Fibroblast of lung (primary cell): ENCODE data around the gene MXD1. TPM values are rescaled to one million over a fixed set of nuclear protein-coding genes. Genes with fewer than 3 reads are reported as not detected.

Experiments
- DNase-seq, 2 donors: peaks; one replicate each; pipeline versions ENCODE4 v3.0.0 to v3.0.0-alpha.2; 2010; ENCODE audit warnings: low read depth in 2 of 2
- H2AFZ ChIP-seq: 2 replicates; pipeline ENCODE4 v1.5.1; 2012; ENCODE audit warnings: low read length, control low read depth, inconsistent platforms
- H3K27ac ChIP-seq: 2 replicates; pipeline ENCODE4 v1.5.1; 2011; ENCODE audit warnings: low read length, control low read depth; ENCODE audit not compliant: insufficient read depth
- H3K27me3 ChIP-seq: 2 replicates; pipeline ENCODE4 v1.5.1; 2011; ENCODE audit warnings: mild to moderate bottlenecking, low read length; ENCODE audit not compliant: control insufficient read depth, insufficient read depth
- H3K36me3 ChIP-seq: 2 replicates; pipeline ENCODE4 v1.5.1; 2011; ENCODE audit warnings: low read length; ENCODE audit not compliant: control insufficient read depth, insufficient read depth
- H3K4me1 ChIP-seq: 2 replicates; pipeline ENCODE4 v1.5.1; 2011; ENCODE audit warnings: low read length; ENCODE audit not compliant: control insufficient read depth, insufficient read depth; ENCODE audit errors: extremely low read depth
- H3K4me2 ChIP-seq: 2 replicates; pipeline ENCODE4 v1.5.1; 2011; ENCODE audit warnings: low read length, control low read depth; ENCODE audit not compliant: insufficient read depth; ENCODE audit errors: extremely low read depth
- H3K4me3 ChIP-seq, 4 experiments: fragments of 200-600 bp in 1 of 4; sonication (generic) in 1 of 4; replicated peaks in 1 of 4; 2 replicates each; pipeline ENCODE4 v1.5.1; 2011 to 2016; ENCODE audit warnings: low read length in 4 of 4, low read depth in 3 of 4, mild to moderate bottlenecking in 3 of 4, control low read depth in 2 of 4, inconsistent platforms in 1 of 4, mixed read lengths in 1 of 4; ENCODE audit not compliant: insufficient read depth in 1 of 4; ENCODE audit errors: control extremely low read depth in 1 of 4
- H3K79me2 ChIP-seq: 2 replicates; pipeline ENCODE4 v1.5.1; 2012; ENCODE audit warnings: mild to moderate bottlenecking, low read length, inconsistent platforms; ENCODE audit not compliant: control insufficient read depth, insufficient read depth
- H3K9ac ChIP-seq: 2 replicates; pipeline ENCODE4 v1.5.1; 2011; ENCODE audit warnings: mild to moderate bottlenecking, low read length, control low read depth; ENCODE audit not compliant: insufficient read depth
- H3K9me3 ChIP-seq: 2 replicates; pipeline ENCODE4 v1.5.1; 2012; ENCODE audit warnings: low read depth, low read length; ENCODE audit not compliant: control insufficient read depth, insufficient read depth
- H4K20me1 ChIP-seq: 2 replicates; pipeline ENCODE4 v1.5.1; 2011; ENCODE audit warnings: low read length; ENCODE audit not compliant: control insufficient read depth, insufficient read depth; ENCODE audit errors: extremely low read depth
- EZH2 ChIP-seq: IDR thresholded peaks from 2 replicates; pipeline ENCODE4 v1.5.1; 2012; ENCODE audit warnings: low read length, control low read depth, mild to moderate bottlenecking; ENCODE audit errors: missing control alignments
- polyA plus RNA-seq, 2 donors: library from polyadenylated mRNA; depleted of rRNA in 1 of 2; stranded (reverse) in 1 of 2; unstranded in 1 of 2; fragments of >200 nt; gene quantifications; 2 replicates each; pipeline ENCODE4 v1.2.1, GENCODE V29; 2011 to 2012; ENCODE audit warnings: missing spikeins in 1 of 2
- total RNA-seq: library from RNA; depleted of rRNA; stranded (reverse); fragments of >200 nt; gene quantifications from 2 replicates; pipeline ENCODE4 v1.2.1, GENCODE V29; 2014
- TF ChIP-seq, protein P1 (sequence below), 2 donors: IDR thresholded peaks in 1 of 2; conservative IDR thresholded peaks in 1 of 2; 1 replicate in 1 of 2; 2 replicates in 1 of 2; pipeline ENCODE4 v1.5.1; 2011 to 2012; ENCODE audit warnings: low read length in 2 of 2, control low read depth in 1 of 2, inconsistent platforms in 1 of 2, low read depth in 1 of 2, mild to moderate bottlenecking in 1 of 2

Gene MXD1
- total and polyA plus RNA-seq, 2 donors (not counting 1 experiment from before 2014, with no cell fraction given): 5.4 to 8.4 TPM

- H3K9me3 ChIP-seq: no peaks in the 10 kb centered on the region
- TF ChIP-seq, protein P1, sequence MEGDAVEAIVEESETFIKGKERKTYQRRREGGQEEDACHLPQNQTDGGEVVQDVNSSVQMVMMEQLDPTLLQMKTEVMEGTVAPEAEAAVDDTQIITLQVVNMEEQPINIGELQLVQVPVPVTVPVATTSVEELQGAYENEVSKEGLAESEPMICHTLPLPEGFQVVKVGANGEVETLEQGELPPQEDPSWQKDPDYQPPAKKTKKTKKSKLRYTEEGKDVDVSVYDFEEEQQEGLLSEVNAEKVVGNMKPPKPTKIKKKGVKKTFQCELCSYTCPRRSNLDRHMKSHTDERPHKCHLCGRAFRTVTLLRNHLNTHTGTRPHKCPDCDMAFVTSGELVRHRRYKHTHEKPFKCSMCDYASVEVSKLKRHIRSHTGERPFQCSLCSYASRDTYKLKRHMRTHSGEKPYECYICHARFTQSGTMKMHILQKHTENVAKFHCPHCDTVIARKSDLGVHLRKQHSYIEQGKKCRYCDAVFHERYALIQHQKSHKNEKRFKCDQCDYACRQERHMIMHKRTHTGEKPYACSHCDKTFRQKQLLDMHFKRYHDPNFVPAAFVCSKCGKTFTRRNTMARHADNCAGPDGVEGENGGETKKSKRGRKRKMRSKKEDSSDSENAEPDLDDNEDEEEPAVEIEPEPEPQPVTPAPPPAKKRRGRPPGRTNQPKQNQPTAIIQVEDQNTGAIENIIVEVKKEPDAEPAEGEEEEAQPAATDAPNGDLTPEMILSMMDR (conservative IDR thresholded peaks at IDR 0.05 in 1 of 2, IDR thresholded peaks at IDR 0.05 in 1 of 2; ENCODE audit: low read depth in 1 of 2, low read length in 2 of 2): no peak
- TF ChIP-seq EZH2: no peak
- no peaks in the 10 kb centered on the region for H3K4me1 ChIP-seq
- H3K4me2 ChIP-seq: no peak overlapping the region
- H4K20me1 ChIP-seq: no peaks in the 10 kb centered on the region
- H2AFZ ChIP-seq: no peak overlapping the region
- peaks cover 19% of the 10 kb centered on the region for H3K27me3 ChIP-seq
- no peak for DNase-seq
- no peak overlapping the region for H3K27ac ChIP-seq
- H3K4me3 ChIP-seq: no peak overlapping the region
- no peak overlapping the region for H3K9ac ChIP-seq
- no peaks in the 10 kb centered on the region for H3K79me2 ChIP-seq
- H3K36me3 ChIP-seq: no peaks in the 10 kb centered on the region
These were observed 41.6 kb downstream of the MXD1 start for GRCh38 chr2:69956475-69956979.

- Histone ChIP-seq H3K9me3 (no peaks in the 10 kb centered on the region), H3K36me3 (no peaks in the 10 kb centered on the region), H3K4me2 (no peak overlapping the region), H3K4me3 (no peak overlapping the region), H3K4me1 (no peaks in the 10 kb centered on the region), H4K20me1 (no peaks in the 10 kb centered on the region), H3K27me3 (peaks cover 19% of the 10 kb centered on the region), H3K27ac (no peak overlapping the region), H3K9ac (no peak overlapping the region), H2AFZ (no peak overlapping the region), H3K79me2 (no peaks in the 10 kb centered on the region)
- DNase-seq: peak in 1 of 2 donors; percentile 11
- TF ChIP-seq, protein P1 (conservative IDR thresholded peaks at IDR 0.05 in 1 of 2, IDR thresholded peaks at IDR 0.05 in 1 of 2; ENCODE audit: low read depth in 1 of 2, low read length in 2 of 2): no peak
- no peak for TF ChIP-seq EZH2
These were observed 43.1 kb downstream of the MXD1 start for GRCh38 chr2:69957965-69958364.

DNA sequence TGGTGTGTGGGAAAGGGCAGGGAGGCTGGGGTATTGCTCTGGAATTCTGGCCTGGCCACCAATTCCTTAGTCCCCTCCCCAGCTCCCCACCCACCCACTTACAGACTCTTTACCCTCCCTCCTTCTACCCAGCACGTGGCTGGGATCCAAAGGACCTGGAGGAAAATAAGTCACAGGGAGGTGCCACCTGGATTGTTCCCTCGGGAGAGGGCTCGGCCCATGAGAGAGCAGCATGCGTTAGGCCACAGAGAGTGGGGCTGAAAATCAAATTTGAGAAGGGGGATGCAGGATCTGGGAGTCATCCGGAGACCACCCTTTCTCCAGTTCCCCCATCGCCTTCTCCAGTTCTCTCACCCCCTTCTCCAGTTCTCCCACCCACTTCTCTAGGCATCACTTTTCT, 43.6 kb downstream of the MXD1 start:
- TF ChIP-seq, protein P1 (conservative IDR thresholded peaks at IDR 0.05 in 1 of 2, IDR thresholded peaks at IDR 0.05 in 1 of 2; ENCODE audit: low read depth in 1 of 2, low read length in 2 of 2): no peak
- no peak for TF ChIP-seq EZH2
- Histone ChIP-seq H3K79me2 (no peaks in the 10 kb centered on the region), H4K20me1 (no peaks in the 10 kb centered on the region), H3K36me3 (no peaks in the 10 kb centered on the region), H3K4me3 (no peak overlapping the region), H3K9me3 (no peaks in the 10 kb centered on the region), H3K4me1 (no peaks in the 10 kb centered on the region), H3K4me2 (no peak overlapping the region), H2AFZ (no peak overlapping the region), H3K27ac (no peak overlapping the region), H3K9ac (no peak overlapping the region), H3K27me3 (peaks cover 19% of the 10 kb centered on the region)
- no peak for DNase-seq
